Neural cell (in vitro differentiated cells): ENCODE data around the gene ERCC5. TPM values are rescaled to one million over a fixed set of nuclear protein-coding genes. Genes with fewer than 3 reads are reported as not detected.

Experiments
- H2AFZ ChIP-seq: fragments of 200-600, 300-800 bp; sonication (generic), shearing (Covaris generic); 2 replicates; pipeline ENCODE4 v1.6.0; 2014; ENCODE audit warnings: low read depth, mild to moderate bottlenecking, antibody characterized with exemption, low read length, moderate library complexity
- H3F3A ChIP-seq: fragments of 200-600 bp; shearing (Covaris generic); 2 replicates; pipeline ENCODE4 v1.6.1; 2016; ENCODE audit warnings: mild to moderate bottlenecking, moderate library complexity, mixed read lengths, antibody characterized with exemption, low read length; ENCODE audit not compliant: insufficient read depth, poor library complexity, severe bottlenecking
- H3K27ac ChIP-seq: fragments of 200-600, 300-800 bp; sonication (generic), shearing (Covaris generic); 2 replicates; pipeline ENCODE4 v1.5.1; 2014; ENCODE audit warnings: mild to moderate bottlenecking, low read length, moderate library complexity
- H3K27me3 ChIP-seq: fragments of 300-800, 200-600 bp; sonication (generic), shearing (Covaris generic); 2 replicates; pipeline ENCODE4 v1.6.0; 2014; ENCODE audit warnings: mild to moderate bottlenecking, low read depth, low read length, moderate library complexity; ENCODE audit not compliant: insufficient read depth
- H3K36me3 ChIP-seq: fragments of 300-800, 200-600 bp; sonication (generic), shearing (Covaris generic); 2 replicates; pipeline ENCODE4 v1.5.1; 2014; ENCODE audit warnings: mild to moderate bottlenecking, antibody characterized with exemption, low read length, moderate library complexity; ENCODE audit not compliant: insufficient read depth
- H3K4me2 ChIP-seq: fragments of 300-800, 200-600 bp; sonication (generic), shearing (Covaris generic); 2 replicates; pipeline ENCODE4 v1.6.0; 2014; ENCODE audit warnings: mild to moderate bottlenecking, low read length
- H3K4me3 ChIP-seq: fragments of 300-800, 200-600 bp; sonication (generic), shearing (Covaris generic); 2 replicates; pipeline ENCODE4 v1.5.1; 2014; ENCODE audit warnings: mild to moderate bottlenecking, low read length, moderate library complexity
- H3K79me2 ChIP-seq: fragments of 200-600 bp; shearing (Covaris generic); replicated peaks from 2 replicates; pipeline ENCODE4 v1.6.0; 2014; ENCODE audit warnings: mild to moderate bottlenecking, low read length, moderate library complexity; ENCODE audit not compliant: insufficient read depth
- H3K9ac ChIP-seq: fragments of 300-800, 200-600 bp; sonication (generic), shearing (Covaris generic); 2 replicates; pipeline ENCODE4 v1.6.1; 2016; ENCODE audit warnings: mild to moderate bottlenecking, low read length, mixed read lengths
- H3K9me2 ChIP-seq: fragments of 200-600 bp; shearing (Covaris generic); 2 replicates; pipeline ENCODE4 v1.6.1; 2016; ENCODE audit warnings: mild to moderate bottlenecking, low read length, mixed read lengths; ENCODE audit not compliant: insufficient read depth
- H3K9me3 ChIP-seq: fragments of 200-600, 300-800 bp; sonication (generic), shearing (Covaris generic); 2 replicates; pipeline ENCODE4 v1.6.1; 2016; ENCODE audit warnings: mild to moderate bottlenecking, mixed run types, low read length, moderate library complexity, mixed read lengths
- H4K20me1 ChIP-seq: fragments of 200-600 bp; shearing (Covaris generic); 2 replicates; pipeline ENCODE4 v1.6.1; 2016; ENCODE audit warnings: mild to moderate bottlenecking, mixed run types; ENCODE audit not compliant: insufficient read depth
- EP300 ChIP-seq: fragments of 450-650 bp; conservative IDR thresholded peaks from 2 replicates; pipeline ENCODE4 v1.6.1; 2014; ENCODE audit warnings: antibody characterized with exemption, mild to moderate bottlenecking, moderate library complexity; ENCODE audit not compliant: poor library complexity, severe bottlenecking
- EZH2 ChIP-seq: fragments of 200-600, 300-800 bp; shearing (Covaris generic), sonication (generic); IDR thresholded peaks from 2 replicates; pipeline ENCODE4 v1.6.1; 2014; ENCODE audit warnings: antibody characterized with exemption, low read length, borderline replicate concordance, mild to moderate bottlenecking; ENCODE audit not compliant: insufficient read depth, poor library complexity, severe bottlenecking
- MXI1 ChIP-seq: fragments of 450-650 bp; conservative IDR thresholded peaks from 2 replicates; pipeline ENCODE4 v1.6.1; 2014; ENCODE audit warnings: antibody characterized with exemption, mild to moderate bottlenecking; ENCODE audit not compliant: poor library complexity, severe bottlenecking
- POLR2AphosphoS5 ChIP-seq: IDR thresholded peaks from 2 replicates; pipeline ENCODE4 v1.6.1; 2012
- RAD21 ChIP-seq: fragments of 450-650 bp; conservative IDR thresholded peaks from 2 replicates; pipeline ENCODE4 v1.6.1; 2014; ENCODE audit warnings: antibody characterized with exemption, mild to moderate bottlenecking, moderate library complexity
- SMC3 ChIP-seq: fragments of 450-650 bp; conservative IDR thresholded peaks from 2 replicates; pipeline ENCODE4 v1.6.1; 2014; ENCODE audit warnings: antibody characterized with exemption, mild to moderate bottlenecking, moderate library complexity; ENCODE audit not compliant: poor library complexity
- TAF1 ChIP-seq: IDR thresholded peaks from 2 replicates; pipeline ENCODE4 v1.6.1; 2012; ENCODE audit warnings: low read depth
- polyA plus RNA-seq: library from polyadenylated mRNA; depleted of rRNA; stranded (reverse); fragments of >200 nt; gene quantifications from 2 replicates; pipeline ENCODE4 v1.2.3, GENCODE V29; 2014
- TF ChIP-seq, protein P1 (sequence below): IDR thresholded peaks from 2 replicates; pipeline ENCODE4 v1.6.1; 2012; ENCODE audit warnings: borderline replicate concordance
- TF ChIP-seq, protein P2 (sequence below): fragments of 450-650 bp; IDR thresholded peaks from 2 replicates; pipeline ENCODE4 v1.5.1; 2014; ENCODE audit warnings: antibody characterized with exemption, mild to moderate bottlenecking, moderate library complexity; ENCODE audit not compliant: poor library complexity, severe bottlenecking

ERCC5 gene
- polyA plus RNA-seq, 1 donor from 2014 or later = 67.5 TPM

DNA sequence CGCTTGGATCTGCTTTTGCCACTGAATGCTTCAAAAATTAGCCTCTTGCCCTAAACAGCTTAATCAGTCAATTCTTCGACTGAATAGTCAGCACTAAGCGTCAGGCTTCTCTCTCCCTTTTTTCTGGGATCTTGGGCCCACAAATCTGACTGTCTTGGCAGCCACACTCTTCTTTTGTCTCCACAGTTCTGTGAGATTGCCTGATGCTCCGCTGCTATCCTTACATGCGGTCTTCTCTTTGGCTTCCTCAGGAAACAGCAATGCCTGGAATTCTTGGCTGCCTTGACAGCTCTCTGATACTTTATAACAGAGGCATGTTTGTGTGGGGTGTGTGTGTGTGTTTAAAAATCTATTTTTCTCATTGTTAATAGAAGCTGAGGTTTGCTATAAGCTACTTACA lies 32.6 kb downstream of the ERCC5 start:
- Histone ChIP-seq H3K27ac (no peak overlapping the region), H3K79me2 (no peaks in the 10 kb centered on the region), H3F3A (no peaks in the 10 kb centered on the region), H3K4me3 (no peak overlapping the region), H3K9me2 (no peaks in the 10 kb centered on the region), H2AFZ (no peak overlapping the region), H3K4me2 (no peak overlapping the region), H3K27me3 (no peaks in the 10 kb centered on the region), H3K9ac (no peak overlapping the region), H3K9me3 (no peaks in the 10 kb centered on the region), H3K36me3 (no peaks in the 10 kb centered on the region), H4K20me1 (no peaks in the 10 kb centered on the region)
- TF ChIP-seq POLR2AphosphoS5 (no peak), RAD21 (no peak), EZH2 (no peak), SMC3 (no peak), TAF1 (no peak), MXI1 (no peak), EP300 (no peak)
- TF ChIP-seq, protein P1, sequence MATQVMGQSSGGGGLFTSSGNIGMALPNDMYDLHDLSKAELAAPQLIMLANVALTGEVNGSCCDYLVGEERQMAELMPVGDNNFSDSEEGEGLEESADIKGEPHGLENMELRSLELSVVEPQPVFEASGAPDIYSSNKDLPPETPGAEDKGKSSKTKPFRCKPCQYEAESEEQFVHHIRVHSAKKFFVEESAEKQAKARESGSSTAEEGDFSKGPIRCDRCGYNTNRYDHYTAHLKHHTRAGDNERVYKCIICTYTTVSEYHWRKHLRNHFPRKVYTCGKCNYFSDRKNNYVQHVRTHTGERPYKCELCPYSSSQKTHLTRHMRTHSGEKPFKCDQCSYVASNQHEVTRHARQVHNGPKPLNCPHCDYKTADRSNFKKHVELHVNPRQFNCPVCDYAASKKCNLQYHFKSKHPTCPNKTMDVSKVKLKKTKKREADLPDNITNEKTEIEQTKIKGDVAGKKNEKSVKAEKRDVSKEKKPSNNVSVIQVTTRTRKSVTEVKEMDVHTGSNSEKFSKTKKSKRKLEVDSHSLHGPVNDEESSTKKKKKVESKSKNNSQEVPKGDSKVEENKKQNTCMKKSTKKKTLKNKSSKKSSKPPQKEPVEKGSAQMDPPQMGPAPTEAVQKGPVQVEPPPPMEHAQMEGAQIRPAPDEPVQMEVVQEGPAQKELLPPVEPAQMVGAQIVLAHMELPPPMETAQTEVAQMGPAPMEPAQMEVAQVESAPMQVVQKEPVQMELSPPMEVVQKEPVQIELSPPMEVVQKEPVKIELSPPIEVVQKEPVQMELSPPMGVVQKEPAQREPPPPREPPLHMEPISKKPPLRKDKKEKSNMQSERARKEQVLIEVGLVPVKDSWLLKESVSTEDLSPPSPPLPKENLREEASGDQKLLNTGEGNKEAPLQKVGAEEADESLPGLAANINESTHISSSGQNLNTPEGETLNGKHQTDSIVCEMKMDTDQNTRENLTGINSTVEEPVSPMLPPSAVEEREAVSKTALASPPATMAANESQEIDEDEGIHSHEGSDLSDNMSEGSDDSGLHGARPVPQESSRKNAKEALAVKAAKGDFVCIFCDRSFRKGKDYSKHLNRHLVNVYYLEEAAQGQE = no peak
- TF ChIP-seq, protein P2, sequence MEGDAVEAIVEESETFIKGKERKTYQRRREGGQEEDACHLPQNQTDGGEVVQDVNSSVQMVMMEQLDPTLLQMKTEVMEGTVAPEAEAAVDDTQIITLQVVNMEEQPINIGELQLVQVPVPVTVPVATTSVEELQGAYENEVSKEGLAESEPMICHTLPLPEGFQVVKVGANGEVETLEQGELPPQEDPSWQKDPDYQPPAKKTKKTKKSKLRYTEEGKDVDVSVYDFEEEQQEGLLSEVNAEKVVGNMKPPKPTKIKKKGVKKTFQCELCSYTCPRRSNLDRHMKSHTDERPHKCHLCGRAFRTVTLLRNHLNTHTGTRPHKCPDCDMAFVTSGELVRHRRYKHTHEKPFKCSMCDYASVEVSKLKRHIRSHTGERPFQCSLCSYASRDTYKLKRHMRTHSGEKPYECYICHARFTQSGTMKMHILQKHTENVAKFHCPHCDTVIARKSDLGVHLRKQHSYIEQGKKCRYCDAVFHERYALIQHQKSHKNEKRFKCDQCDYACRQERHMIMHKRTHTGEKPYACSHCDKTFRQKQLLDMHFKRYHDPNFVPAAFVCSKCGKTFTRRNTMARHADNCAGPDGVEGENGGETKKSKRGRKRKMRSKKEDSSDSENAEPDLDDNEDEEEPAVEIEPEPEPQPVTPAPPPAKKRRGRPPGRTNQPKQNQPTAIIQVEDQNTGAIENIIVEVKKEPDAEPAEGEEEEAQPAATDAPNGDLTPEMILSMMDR = no peak

DNA sequence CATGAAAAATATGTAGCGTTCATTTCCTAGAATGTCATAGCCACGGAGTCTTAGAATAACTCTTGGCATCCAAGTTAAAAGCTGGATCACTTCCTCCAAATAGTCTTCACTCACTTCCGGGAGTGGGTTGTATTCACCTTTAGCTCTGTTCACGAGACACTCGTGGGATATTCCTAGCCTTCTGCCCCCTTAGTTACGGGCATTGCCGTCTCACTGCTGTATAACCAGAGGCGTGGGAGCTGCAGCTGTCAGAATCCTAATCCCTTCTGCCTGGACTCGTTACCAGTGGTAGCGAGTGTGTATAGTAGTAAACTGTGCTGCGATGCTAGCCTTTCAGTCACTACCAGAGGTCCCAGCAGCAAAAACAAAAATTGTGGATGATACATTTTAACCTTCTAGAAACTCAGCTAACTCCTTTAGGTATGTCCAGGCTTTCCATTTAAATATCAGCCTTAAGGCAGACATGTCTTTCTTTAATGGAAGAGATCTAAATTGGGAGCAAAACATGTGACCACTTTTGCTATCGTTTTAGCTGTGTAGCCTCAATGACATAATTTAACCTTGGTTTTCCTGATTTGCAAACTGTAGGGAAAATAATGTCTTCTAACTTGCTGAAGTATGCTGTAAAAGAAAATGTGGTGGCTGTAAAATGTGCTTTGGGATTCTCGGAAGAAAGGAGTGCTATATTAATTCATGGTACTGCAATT lies 34.1 kb downstream of the ERCC5 start:
- no peak overlapping the region for H3K9ac ChIP-seq
- no peaks in the 10 kb centered on the region for H4K20me1 ChIP-seq
- no peak overlapping the region for H3K4me2 ChIP-seq
- H3K4me3 ChIP-seq = no peak overlapping the region
- no peak overlapping the region for H2AFZ ChIP-seq
- no peaks in the 10 kb centered on the region for H3K9me3 ChIP-seq
- no peak overlapping the region for H3K27ac ChIP-seq
- H3K27me3 ChIP-seq = no peaks in the 10 kb centered on the region
- H3K36me3 ChIP-seq = no peaks in the 10 kb centered on the region
- H3K79me2 ChIP-seq = no peaks in the 10 kb centered on the region
- H3K9me2 ChIP-seq = no peaks in the 10 kb centered on the region
- no peaks in the 10 kb centered on the region for H3F3A ChIP-seq
- TF ChIP-seq, protein P2 = no peak
- TF ChIP-seq POLR2AphosphoS5 (no peak), MXI1 (no peak)
